OCI-LY7 (cell line): Measurements from ENCODE around the gene CCDC51. TPM values are rescaled to one million over a fixed set of nuclear protein-coding genes. Genes with fewer than 3 reads are reported as not detected.

ENCODE experiments used
- BruUV-seq: library from RNA; stranded (reverse); fragments of 400-500 nt; replicated peaks from 2 replicates; lab custom pipeline; 2021; lab: Mats Ljungman, UMichigan
- CTCF ChIA-PET: fragments of 300-600 bp; sonication (Branson Sonifier 250); formaldehyde crosslinking; loops from one replicate; lab custom pipeline; 2022; ENCODE audit warnings: antibody characterized with exemption; ENCODE audit not compliant: unreplicated experiment; lab: Charles Lee
- POLR2A ChIA-PET: fragments of 300-600 bp; sonication (Branson Sonifier 250); formaldehyde crosslinking; loops from one replicate; lab custom pipeline; 2022; ENCODE audit warnings: antibody characterized with exemption; lab: Charles Lee
- DNase-seq: peaks from one replicate; pipeline ENCODE4 v3.0.0-alpha.2; 2015; ENCODE audit warnings: low spot score
- H2AFZ ChIP-seq: fragments of 200-600 bp; sonication (generic), shearing (Covaris generic); 2 replicates; pipeline ENCODE4 v1.6.1; 2014; ENCODE audit warnings: mild to moderate bottlenecking, antibody characterized with exemption, low read length, moderate library complexity
- H3K27ac ChIP-seq: fragments of 200-600 bp; sonication (generic); 2 replicates; pipeline ENCODE4 v1.5.1; 2014; ENCODE audit warnings: mixed run types, low read depth, mild to moderate bottlenecking, moderate library complexity, low read length, inconsistent platforms; ENCODE audit not compliant: poor library complexity, severe bottlenecking
- H3K36me3 ChIP-seq: fragments of 200-600 bp; sonication (generic); 2 replicates; pipeline ENCODE4 v1.6.1; 2014; ENCODE audit warnings: mild to moderate bottlenecking, antibody characterized with exemption, low read length, moderate library complexity, mixed read lengths; ENCODE audit not compliant: insufficient read depth
- H3K4me1 ChIP-seq: fragments of 200-600 bp; sonication (generic); 2 replicates; pipeline ENCODE4 v1.5.1; 2014; ENCODE audit warnings: mild to moderate bottlenecking, low read length; ENCODE audit not compliant: insufficient read depth, poor library complexity, severe bottlenecking
- H3K4me2 ChIP-seq: fragments of 200-600 bp; sonication (generic); 2 replicates; pipeline ENCODE4 v1.6.1; 2014; ENCODE audit warnings: mild to moderate bottlenecking, low read length
- H3K4me3 ChIP-seq: fragments of 200-600 bp; sonication (generic); 2 replicates; pipeline ENCODE4 v1.5.1; 2014; ENCODE audit warnings: mild to moderate bottlenecking, low read depth, low read length; ENCODE audit not compliant: poor library complexity, severe bottlenecking
- H3K79me2 ChIP-seq: fragments of 200-600 bp; sonication (generic); 2 replicates; pipeline ENCODE4 v1.6.1; 2016; ENCODE audit warnings: low read depth, mild to moderate bottlenecking, low read length, moderate library complexity, mixed read lengths; ENCODE audit not compliant: insufficient read depth
- H3K9me2 ChIP-seq: fragments of 200-600 bp; sonication (generic); 2 replicates; pipeline ENCODE4 v1.6.1; 2016; ENCODE audit warnings: mild to moderate bottlenecking, low read length, mixed read lengths; ENCODE audit not compliant: insufficient read depth
- H3K9me3 ChIP-seq: fragments of 200-600 bp; sonication (generic); 2 replicates; pipeline ENCODE4 v1.6.1; 2014; ENCODE audit warnings: mild to moderate bottlenecking, mixed run types, low read length, mixed read lengths
- H4K20me1 ChIP-seq: fragments of 200-600 bp; sonication (generic); 2 replicates; pipeline ENCODE4 v1.6.1; 2014; ENCODE audit warnings: mild to moderate bottlenecking, antibody characterized with exemption, low read length, moderate library complexity, mixed read lengths; ENCODE audit not compliant: insufficient read depth
- CTCF ChIP-seq: fragments of 200-600 bp; sonication (generic); conservative IDR thresholded peaks from 2 replicates; pipeline ENCODE4 v1.5.1; 2014; ENCODE audit warnings: mild to moderate bottlenecking, antibody characterized with exemption, low read length, moderate library complexity, mixed read lengths
- EZH2phosphoT487 ChIP-seq: fragments of 200-600 bp; sonication (generic); IDR thresholded peaks from 2 replicates; pipeline ENCODE4 v1.6.1; 2018; ENCODE audit warnings: low read depth, borderline replicate concordance, mild to moderate bottlenecking, mixed run types, antibody characterized with exemption, low read length, moderate library complexity, mixed read lengths
- intact Hi-C: fragments of 100-400 bp; cut with micrococcal nuclease; formaldehyde crosslinking; loops from one replicate; pipeline ENCODE4 v1.10.0; 2022; ENCODE audit not compliant: unreplicated experiment
- total RNA-seq, 2 experiments: library from RNA; depleted of rRNA in 1 of 2; stranded (reverse); fragments of >200 nt in 1 of 2; shearing (Covaris generic) in 1 of 2; gene quantifications; 2 replicates each; pipeline ENCODE4 v1.2.3, GENCODE V29; 2014 to 2022

The CCDC51 gene
- total RNA-seq, 2 experiments from 2014 or later, result 23.0 to 24.9 TPM

- Histone ChIP-seq H2AFZ (no peak overlapping the region), H3K9me2 (no peaks in the 10 kb centered on the region), H3K36me3 (peaks cover 9% of the 10 kb centered on the region; the same call in 1 of the 2 replicates), H4K20me1 (no peaks in the 10 kb centered on the region), H3K27ac (no peak overlapping the region), H3K4me1 (peaks cover 13% of the 10 kb centered on the region), H3K4me3 (no peak overlapping the region), H3K4me2 (no peak overlapping the region), H3K9me3 (no peaks in the 10 kb centered on the region), H3K79me2 (no peaks in the 10 kb centered on the region)
- BruUV-seq, result no TSS peak
- TF ChIP-seq CTCF (no peak), EZH2phosphoT487 (no peak)
- intact Hi-C loops, result no loop called here
- ChIA-PET POLR2A (no interaction called here), CTCF (no interaction called here)
- no peak for DNase-seq
Measured at GRCh38 chr3:48426944-48427629, 12.8 kb downstream of the CCDC51 start.

GRCh38 chr3:48426401-48426909 is 13.5 kb downstream of the CCDC51 start:
- DNase-seq, result no peak
- ChIA-PET CTCF (no interaction called here), POLR2A (no interaction called here)
- H3K79me2 ChIP-seq, result no peaks in the 10 kb centered on the region
- H3K4me3 ChIP-seq, result no peak overlapping the region
- H2AFZ ChIP-seq, result no peak overlapping the region
- H3K36me3 ChIP-seq, result peaks cover 3% of the 10 kb centered on the region; the same call in 1 of the 2 replicates
- peaks cover 13% of the 10 kb centered on the region for H3K4me1 ChIP-seq
- H3K9me3 ChIP-seq, result no peaks in the 10 kb centered on the region
- H3K9me2 ChIP-seq, result no peaks in the 10 kb centered on the region
- no peak overlapping the region for H3K27ac ChIP-seq
- intact Hi-C loops, result no loop called here
- no peak for TF ChIP-seq EZH2phosphoT487
- no peak for TF ChIP-seq CTCF
- no peak overlapping the region for H3K4me2 ChIP-seq
- no peaks in the 10 kb centered on the region for H4K20me1 ChIP-seq
- no TSS peak for BruUV-seq

GRCh38 chr3:48425281-48425812 is 14.6 kb downstream of the CCDC51 start:
- H3K4me2 ChIP-seq, result no peak overlapping the region
- no peak overlapping the region for H3K27ac ChIP-seq
- no peaks in the 10 kb centered on the region for H3K9me2 ChIP-seq
- no peak for DNase-seq
- no peak for TF ChIP-seq EZH2phosphoT487
- no peak for TF ChIP-seq CTCF
- H3K36me3 ChIP-seq, result no peaks in the 10 kb centered on the region
- BruUV-seq, result no TSS peak
- ChIA-PET CTCF (no interaction called here), POLR2A (no interaction called here)
- no peaks in the 10 kb centered on the region for H3K9me3 ChIP-seq
- no peak overlapping the region for H3K4me3 ChIP-seq
- no peak overlapping the region for H2AFZ ChIP-seq
- H3K79me2 ChIP-seq, result no peaks in the 10 kb centered on the region
- intact Hi-C loops, result no loop called here
- no peaks in the 10 kb centered on the region for H4K20me1 ChIP-seq
- H3K4me1 ChIP-seq, result peaks cover 8% of the 10 kb centered on the region
